Activated naive CD4-positive, alpha-beta T cell treated with anti-CD3 and anti-CD28 coated beads, Interleukin-2, amount 50 U/mL, for 24 hours (primary cell): ENCODE measurements around the gene MEGF10.

Source experiments
- H3K27ac Mint-ChIP-seq: one replicate; pipeline ENCODE4 v1.8.0; 2021; ENCODE audit warnings: mild to moderate bottlenecking, mixed read lengths
- H3K27me3 Mint-ChIP-seq: one replicate; pipeline ENCODE4 v1.8.0; 2021; ENCODE audit warnings: mixed read lengths
- H3K36me3 Mint-ChIP-seq: one replicate; pipeline ENCODE4 v1.8.0; 2021; ENCODE audit warnings: mixed read lengths
- H3K4me1 Mint-ChIP-seq: one replicate; pipeline ENCODE4 v1.8.0; 2021; ENCODE audit warnings: mixed read lengths
- H3K4me3 Mint-ChIP-seq: one replicate; pipeline ENCODE4 v1.8.0; 2021; ENCODE audit warnings: mild to moderate bottlenecking, mixed read lengths
- H3K9me3 Mint-ChIP-seq: one replicate; pipeline ENCODE4 v1.8.0; 2021; ENCODE audit warnings: mixed read lengths

The MEGF10 gene

DNA sequence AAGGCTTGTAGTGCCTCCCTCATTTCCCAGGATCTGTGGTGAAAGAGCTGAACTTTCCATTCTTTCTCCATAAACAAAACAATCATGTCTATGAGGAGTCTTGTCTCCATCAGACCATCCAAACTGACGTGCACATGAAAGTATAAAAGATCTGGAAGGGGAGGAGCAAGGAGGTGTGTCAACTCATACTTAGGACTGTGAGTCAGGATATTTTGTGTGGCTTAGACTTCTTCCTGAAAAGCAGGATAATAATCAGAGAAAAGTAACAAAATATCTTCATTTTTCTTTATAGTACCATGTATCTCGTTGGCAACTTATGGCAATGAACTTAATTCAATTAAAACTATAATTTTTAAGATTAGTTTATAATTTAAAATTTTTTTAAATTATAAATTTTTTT is 130.9 kb downstream of the MEGF10 start:
- H3K27ac Mint-ChIP-seq = no peak overlapping the region
- H3K36me3 Mint-ChIP-seq = no peaks in the 10 kb centered on the region
- no peak overlapping the region for H3K4me3 Mint-ChIP-seq
- peaks cover 2% of the 10 kb centered on the region for H3K27me3 Mint-ChIP-seq
- no peaks in the 10 kb centered on the region for H3K4me1 Mint-ChIP-seq
- no peaks in the 10 kb centered on the region for H3K9me3 Mint-ChIP-seq

DNA sequence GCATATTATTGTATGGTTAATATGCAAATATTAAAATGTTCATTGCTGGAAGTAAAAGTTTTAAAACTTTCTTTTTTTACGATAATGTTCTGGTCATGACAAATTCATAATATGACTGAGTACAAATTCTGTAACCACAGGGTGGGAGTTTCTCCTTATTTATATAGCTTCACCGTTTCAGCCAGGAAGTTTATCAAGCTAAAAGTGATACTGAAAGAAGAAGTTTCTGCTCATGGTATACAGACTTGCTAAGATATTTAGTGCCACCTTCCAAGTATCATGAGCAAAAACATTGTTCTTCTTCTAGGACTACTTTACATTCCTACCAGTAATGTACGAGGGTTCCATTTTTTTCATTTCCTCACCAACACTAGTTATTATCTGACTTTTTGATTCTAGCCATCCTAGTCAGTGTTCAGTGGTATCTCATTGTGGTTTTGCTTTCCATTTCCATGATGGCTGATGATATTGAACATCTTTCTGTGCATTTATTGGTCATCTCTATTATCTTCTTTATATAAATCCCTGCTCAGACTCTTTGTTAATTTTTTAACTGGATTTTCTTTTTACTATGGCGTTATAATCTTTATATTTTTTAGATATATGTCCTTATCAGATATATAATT is 132.7 kb downstream of the MEGF10 start:
- no peaks in the 10 kb centered on the region for H3K36me3 Mint-ChIP-seq
- no peaks in the 10 kb centered on the region for H3K9me3 Mint-ChIP-seq
- H3K4me3 Mint-ChIP-seq = no peak overlapping the region
- H3K27me3 Mint-ChIP-seq = peaks cover 2% of the 10 kb centered on the region
- H3K4me1 Mint-ChIP-seq = no peaks in the 10 kb centered on the region
- H3K27ac Mint-ChIP-seq = no peak overlapping the region

DNA sequence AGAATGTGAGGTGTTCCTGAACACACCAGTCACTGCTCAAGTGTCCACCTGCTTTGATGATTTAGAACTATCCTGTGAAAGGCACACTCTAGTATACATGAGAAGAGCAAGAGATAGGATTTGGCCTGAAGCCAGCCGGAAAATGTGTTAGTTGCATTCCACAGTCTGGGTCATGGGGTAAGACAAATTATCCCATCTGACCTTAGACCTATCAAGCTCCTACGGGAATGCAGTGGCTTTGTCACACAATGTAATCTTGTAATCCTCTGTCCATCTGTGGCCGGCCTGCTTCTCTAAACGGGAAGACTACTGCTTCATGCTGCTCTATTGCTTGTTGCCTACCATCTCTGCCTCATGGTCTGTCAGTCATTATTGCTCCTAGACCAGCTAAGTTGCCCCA is 134.4 kb downstream of the MEGF10 start:
- H3K9me3 Mint-ChIP-seq = no peaks in the 10 kb centered on the region
- H3K4me3 Mint-ChIP-seq = no peak overlapping the region
- H3K36me3 Mint-ChIP-seq = no peaks in the 10 kb centered on the region
- no peak overlapping the region for H3K27ac Mint-ChIP-seq
- peaks cover 2% of the 10 kb centered on the region for H3K27me3 Mint-ChIP-seq
- H3K4me1 Mint-ChIP-seq = no peaks in the 10 kb centered on the region

DNA sequence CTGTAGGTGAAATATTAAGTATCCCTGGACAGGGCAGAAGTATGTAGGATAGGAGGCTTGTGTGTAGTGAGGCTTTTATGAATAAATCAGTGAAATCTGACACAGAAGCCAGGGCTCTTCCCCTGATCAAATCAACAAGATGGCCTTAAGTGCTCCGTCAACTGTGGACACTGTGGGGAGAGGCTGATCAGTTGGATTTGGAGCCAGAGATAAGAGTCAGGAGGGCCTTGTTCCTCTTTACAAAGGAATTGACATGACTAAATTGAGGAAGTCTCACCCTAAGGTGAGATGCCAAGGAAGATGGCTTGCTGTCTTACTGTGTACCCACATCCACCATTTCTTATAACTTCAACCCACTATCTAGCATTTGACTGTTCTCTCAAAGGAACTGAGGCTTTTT is 135.3 kb downstream of the MEGF10 start:
- H3K27me3 Mint-ChIP-seq = peaks cover 2% of the 10 kb centered on the region

DNA sequence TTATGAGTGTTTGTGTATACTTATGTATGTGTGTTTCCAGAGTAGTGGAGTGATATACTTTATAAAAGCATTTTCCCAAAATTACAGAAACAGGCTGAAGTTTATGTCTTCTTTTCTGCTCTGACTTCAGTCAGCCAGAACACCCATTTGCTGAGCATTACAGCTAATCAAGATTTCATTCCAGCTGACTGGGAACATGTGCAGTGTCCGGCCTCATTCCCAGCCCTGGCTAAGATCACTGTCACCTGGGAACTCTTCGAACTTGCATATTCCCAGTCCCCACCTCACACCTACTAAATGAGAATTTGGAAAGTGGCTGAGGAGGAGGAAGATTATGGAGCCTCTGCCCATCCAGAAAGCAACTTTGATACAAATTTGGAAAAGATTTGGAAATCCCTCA is 136.1 kb downstream of the MEGF10 start:
- Mint-ChIP-seq H3K9me3 (no peaks in the 10 kb centered on the region), H3K4me1 (no peaks in the 10 kb centered on the region), H3K36me3 (no peaks in the 10 kb centered on the region), H3K27ac (no peak overlapping the region), H3K27me3 (peaks cover 2% of the 10 kb centered on the region), H3K4me3 (no peak overlapping the region)

More for the DNA sequence above, 135.3 kb downstream of the MEGF10 start:
- no peak overlapping the region for H3K27ac Mint-ChIP-seq
- no peaks in the 10 kb centered on the region for H3K9me3 Mint-ChIP-seq
- no peaks in the 10 kb centered on the region for H3K36me3 Mint-ChIP-seq
- H3K4me3 Mint-ChIP-seq = no peak overlapping the region
- H3K4me1 Mint-ChIP-seq = no peaks in the 10 kb centered on the region

DNA sequence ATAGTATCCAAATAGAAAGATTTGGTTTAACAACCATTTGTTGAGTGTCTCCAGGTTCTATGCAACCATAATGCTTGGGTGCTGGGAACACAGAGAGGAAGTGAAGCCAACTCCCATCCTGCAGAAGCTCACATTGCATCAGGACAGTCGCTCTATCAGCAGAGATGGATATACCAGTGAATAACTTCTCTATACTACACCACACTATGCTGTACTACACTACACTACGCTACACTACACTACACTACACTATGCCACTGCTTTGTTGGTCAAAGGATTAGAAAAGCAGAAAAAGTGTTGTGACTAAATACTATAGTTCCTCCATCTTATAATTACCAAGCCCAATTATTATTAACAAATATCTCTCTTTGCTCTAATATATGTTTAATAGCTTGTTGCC is 137.7 kb downstream of the MEGF10 start:
- Mint-ChIP-seq H3K36me3 (no peaks in the 10 kb centered on the region), H3K27ac (no peak overlapping the region), H3K4me3 (no peak overlapping the region), H3K9me3 (no peaks in the 10 kb centered on the region), H3K4me1 (no peaks in the 10 kb centered on the region), H3K27me3 (peaks cover 2% of the 10 kb centered on the region)

DNA sequence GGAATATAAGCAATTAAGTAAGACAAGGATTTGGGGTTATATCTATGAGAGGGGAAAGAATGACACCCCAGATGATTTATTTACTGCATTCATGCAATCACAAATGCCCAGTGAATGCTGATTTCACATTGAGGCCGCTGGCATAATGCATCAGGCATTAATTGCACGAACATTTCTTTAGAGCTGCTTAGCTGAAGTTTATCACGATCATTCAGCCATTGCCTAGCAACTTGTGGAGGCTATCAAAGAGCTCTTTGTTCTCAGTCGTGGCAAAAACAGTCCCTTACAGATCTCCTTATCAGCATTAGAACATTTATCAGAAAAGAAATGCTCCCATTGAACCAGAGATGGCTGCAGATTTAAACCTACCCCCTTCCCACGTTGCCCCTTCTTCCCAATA is 138.2 kb downstream of the MEGF10 start:
- Mint-ChIP-seq H3K36me3 (no peaks in the 10 kb centered on the region), H3K9me3 (no peaks in the 10 kb centered on the region), H3K27me3 (peaks cover 2% of the 10 kb centered on the region), H3K4me3 (no peak overlapping the region), H3K27ac (no peak overlapping the region), H3K4me1 (no peaks in the 10 kb centered on the region)

DNA sequence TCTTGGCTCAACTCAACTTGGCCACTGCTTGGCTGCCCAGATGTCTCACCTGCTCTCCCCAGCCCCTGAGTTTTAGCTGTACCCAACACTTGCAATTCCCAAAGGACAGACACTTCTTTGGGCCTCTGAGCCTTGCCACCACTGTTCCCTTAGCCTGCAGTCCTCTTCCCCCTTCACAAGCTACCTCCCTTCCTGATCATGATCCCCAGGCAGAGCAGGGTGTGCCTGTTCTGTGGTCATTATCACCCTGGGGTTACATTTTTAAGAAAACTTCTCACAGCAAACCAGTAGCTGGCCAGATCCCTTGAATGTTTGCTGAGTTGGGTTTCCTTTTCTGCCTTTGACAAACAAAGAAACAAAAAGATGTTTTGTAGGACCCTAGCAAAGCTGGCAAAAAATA is 139.3 kb downstream of the MEGF10 start:
- Mint-ChIP-seq H3K27me3 (peaks cover 2% of the 10 kb centered on the region), H3K4me1 (no peaks in the 10 kb centered on the region), H3K36me3 (no peaks in the 10 kb centered on the region), H3K9me3 (no peaks in the 10 kb centered on the region), H3K27ac (no peak overlapping the region), H3K4me3 (no peak overlapping the region)

DNA sequence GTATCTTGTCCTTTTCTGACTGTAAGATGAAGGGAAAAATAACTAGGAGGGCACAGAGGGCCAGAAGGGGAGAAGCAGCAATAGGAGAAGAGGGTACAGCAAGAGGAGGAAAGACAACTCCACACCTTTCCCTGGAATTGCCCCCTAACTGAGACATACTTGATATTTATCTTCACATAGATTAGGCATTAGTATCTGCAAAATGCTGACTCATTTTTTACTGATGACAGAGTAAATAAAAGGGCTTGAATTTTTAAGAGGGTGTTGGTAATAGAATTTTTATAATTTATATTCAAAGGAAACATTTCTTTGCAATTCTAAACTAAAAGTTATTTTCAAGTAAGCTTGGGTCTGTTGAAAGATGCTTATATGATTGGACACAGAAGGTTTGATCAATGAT is 140.0 kb downstream of the MEGF10 start:
- Mint-ChIP-seq H3K27ac (no peak overlapping the region), H3K27me3 (no peaks in the 10 kb centered on the region), H3K4me3 (no peak overlapping the region)

DNA sequence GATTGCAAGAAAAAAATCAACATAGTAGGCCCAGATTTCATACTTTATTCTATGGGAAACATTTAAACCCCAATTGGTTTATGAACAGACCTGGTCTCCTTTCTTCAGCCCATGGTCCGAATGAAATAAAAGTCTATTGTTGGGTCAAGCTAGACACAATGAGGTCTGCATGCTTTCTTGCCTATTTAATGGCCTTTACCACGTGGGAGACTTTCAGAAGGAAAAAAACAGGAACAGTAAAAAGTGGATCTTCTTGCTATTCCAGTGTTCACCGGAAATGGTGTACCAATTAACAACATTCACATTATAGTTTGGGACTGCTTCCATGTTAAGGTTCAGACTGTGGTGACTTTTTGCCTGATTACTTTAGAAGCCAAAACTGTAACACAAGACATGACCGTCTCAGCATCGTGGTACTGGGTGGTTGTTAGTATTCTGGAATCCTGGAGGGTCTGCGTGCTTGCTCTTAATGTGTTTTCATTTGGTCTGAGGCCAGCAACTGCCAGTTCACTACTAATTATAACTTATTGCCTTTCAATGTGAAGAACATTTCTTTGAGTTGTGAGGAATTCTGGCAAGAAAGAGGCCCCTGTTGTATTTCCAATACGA is 141.5 kb downstream of the MEGF10 start:
- Mint-ChIP-seq H3K27me3 (no peaks in the 10 kb centered on the region), H3K9me3 (no peaks in the 10 kb centered on the region), H3K4me1 (no peaks in the 10 kb centered on the region), H3K36me3 (no peaks in the 10 kb centered on the region), H3K27ac (no peak overlapping the region), H3K4me3 (no peak overlapping the region)

More for the DNA sequence above, 140.0 kb downstream of the MEGF10 start:
- H3K36me3 Mint-ChIP-seq = no peaks in the 10 kb centered on the region
- no peaks in the 10 kb centered on the region for H3K4me1 Mint-ChIP-seq
- no peaks in the 10 kb centered on the region for H3K9me3 Mint-ChIP-seq

DNA sequence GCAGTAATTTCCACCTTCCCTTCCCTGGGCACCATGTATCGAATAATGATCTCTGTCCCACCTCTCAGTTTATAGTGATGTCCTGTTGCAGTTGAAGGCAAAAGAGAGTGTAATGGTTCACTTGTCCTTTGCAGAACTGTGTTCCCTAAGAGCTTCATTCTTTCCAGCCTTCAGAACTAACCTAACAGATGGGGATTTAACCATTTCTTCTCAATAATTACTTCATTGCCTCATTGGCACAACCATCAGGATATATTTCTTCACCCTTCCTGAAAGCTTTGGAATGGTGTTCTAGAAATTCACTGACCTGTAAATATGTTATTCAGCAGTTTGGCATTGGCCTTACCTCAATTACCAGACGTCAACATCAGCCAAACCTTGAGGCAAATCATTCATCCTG is 142.9 kb downstream of the MEGF10 start:
- no peak overlapping the region for H3K4me3 Mint-ChIP-seq
- H3K4me1 Mint-ChIP-seq = no peaks in the 10 kb centered on the region
- no peaks in the 10 kb centered on the region for H3K36me3 Mint-ChIP-seq
- H3K27me3 Mint-ChIP-seq = no peaks in the 10 kb centered on the region
- H3K27ac Mint-ChIP-seq = no peak overlapping the region
- no peaks in the 10 kb centered on the region for H3K9me3 Mint-ChIP-seq

DNA sequence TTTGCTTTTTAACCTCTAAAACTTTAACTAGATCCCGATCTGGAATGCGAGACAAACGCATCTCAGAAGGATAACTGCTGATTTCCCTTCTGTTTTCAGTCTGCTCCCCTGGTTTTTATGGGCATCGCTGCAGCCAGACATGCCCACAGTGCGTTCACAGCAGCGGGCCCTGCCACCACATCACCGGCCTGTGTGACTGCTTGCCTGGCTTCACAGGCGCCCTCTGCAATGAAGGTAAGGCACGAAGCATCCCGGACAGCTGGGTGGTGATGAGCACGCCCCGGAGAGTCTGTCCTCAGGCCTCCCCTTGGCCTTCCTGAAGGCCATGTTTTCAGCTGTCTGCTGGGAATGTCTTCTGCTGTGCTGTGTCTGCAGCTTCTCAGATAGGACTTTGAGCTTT is 144.0 kb downstream of the MEGF10 start:
- H3K27ac Mint-ChIP-seq = no peak overlapping the region
- H3K4me1 Mint-ChIP-seq = no peaks in the 10 kb centered on the region
- no peaks in the 10 kb centered on the region for H3K9me3 Mint-ChIP-seq
- no peak overlapping the region for H3K4me3 Mint-ChIP-seq
- H3K36me3 Mint-ChIP-seq = no peaks in the 10 kb centered on the region
- H3K27me3 Mint-ChIP-seq = peaks cover 1% of the 10 kb centered on the region

DNA sequence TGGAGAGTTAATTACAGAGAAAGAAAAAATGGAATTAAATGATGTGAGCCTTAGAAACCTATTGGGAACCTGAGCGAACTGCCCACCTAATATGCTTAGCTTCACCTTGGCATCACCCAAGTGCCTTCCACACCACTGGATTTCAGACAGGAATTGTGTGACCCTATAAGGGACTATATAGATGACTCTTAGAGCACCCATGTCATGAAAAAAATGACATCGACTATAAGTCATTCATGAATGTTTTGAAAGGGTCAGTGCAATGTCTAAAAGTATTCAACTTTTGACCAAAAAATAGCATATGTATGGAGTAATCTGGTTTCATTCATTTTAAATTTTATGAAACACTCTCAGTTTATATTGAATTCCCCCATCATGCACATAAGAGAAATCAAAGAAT is 145.2 kb downstream of the MEGF10 start:
- no peaks in the 10 kb centered on the region for H3K4me1 Mint-ChIP-seq
- H3K27ac Mint-ChIP-seq = no peak overlapping the region
- H3K4me3 Mint-ChIP-seq = no peak overlapping the region
- H3K9me3 Mint-ChIP-seq = no peaks in the 10 kb centered on the region
- H3K36me3 Mint-ChIP-seq = no peaks in the 10 kb centered on the region
- H3K27me3 Mint-ChIP-seq = peaks cover 1% of the 10 kb centered on the region

DNA sequence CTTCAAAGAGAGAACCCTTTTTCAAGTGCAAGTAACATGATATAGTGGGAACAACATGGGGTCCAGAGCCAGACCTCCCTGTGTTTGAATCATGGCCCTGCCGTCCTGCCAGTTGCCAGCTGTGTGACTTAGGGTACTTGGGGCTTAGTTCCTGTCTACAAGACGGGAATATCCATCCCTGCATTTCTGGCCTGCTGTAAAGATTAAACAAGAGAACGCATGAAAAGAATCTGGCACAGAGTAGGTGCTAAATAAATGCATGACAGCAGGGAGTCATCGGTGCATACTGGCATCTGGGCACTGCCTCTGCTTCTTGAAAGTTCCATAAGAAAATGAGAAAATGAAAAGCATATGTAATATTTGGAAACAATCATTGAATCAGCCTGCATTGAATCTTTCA is 149.0 kb downstream of the MEGF10 start:
- Mint-ChIP-seq H3K4me3 (no peak overlapping the region), H3K9me3 (no peaks in the 10 kb centered on the region), H3K36me3 (no peaks in the 10 kb centered on the region), H3K4me1 (no peaks in the 10 kb centered on the region), H3K27ac (no peak overlapping the region), H3K27me3 (peaks cover 7% of the 10 kb centered on the region)

DNA sequence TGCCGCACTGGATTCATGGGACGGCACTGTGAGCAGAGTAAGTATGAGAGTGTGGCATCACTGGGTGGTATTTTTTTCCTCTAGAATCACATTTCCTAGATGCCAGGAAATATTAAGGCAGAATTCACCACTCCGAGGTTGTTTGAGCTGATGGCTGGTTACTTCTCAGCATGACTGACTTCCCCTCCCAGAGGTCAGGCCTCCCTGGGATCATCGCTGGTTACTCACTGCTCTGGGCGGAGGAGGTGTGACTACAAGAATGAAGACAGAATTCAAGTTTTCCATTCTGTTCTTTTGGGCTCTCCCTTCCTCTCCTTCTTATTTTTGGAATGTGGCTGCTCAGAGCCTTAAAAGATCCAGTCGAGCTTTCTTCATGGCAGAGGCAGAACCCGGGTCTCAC is 150.2 kb downstream of the MEGF10 start:
- Mint-ChIP-seq H3K27ac (no peak overlapping the region), H3K9me3 (no peaks in the 10 kb centered on the region), H3K27me3 (peaks cover 7% of the 10 kb centered on the region), H3K4me1 (no peaks in the 10 kb centered on the region), H3K36me3 (no peaks in the 10 kb centered on the region), H3K4me3 (no peak overlapping the region)

DNA sequence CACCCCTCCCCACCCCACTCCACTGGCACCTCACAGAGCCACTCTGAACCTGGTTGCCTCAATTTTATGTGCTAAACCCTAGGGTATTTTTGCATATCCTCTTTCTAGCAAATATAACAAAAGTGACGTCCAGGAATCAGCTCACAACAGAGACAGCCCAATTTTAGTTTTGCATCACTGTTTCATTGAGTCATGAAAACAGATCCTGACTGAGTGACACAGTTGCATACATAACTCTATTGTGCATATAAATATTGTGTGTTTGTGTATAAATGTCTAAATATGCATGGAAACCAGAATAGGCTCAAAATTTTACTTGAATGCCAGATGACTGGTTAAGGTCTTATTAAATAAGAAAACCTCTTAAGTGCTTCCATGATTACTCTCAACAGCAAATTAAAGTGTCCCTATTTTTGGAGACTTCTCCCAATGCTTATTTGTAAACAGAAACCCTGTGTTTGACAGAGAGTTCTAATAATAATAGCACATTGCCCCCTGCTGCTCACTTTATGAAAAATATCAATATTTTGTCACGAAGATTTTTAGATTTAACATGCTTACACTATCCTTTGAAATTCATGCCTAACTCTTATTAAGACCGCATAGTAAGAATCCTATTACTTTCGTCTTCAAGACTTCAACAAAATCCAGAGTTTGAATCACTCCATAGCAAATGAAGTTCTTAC is 151.3 kb downstream of the MEGF10 start:
- no peak overlapping the region for H3K4me3 Mint-ChIP-seq
- no peak overlapping the region for H3K27ac Mint-ChIP-seq
- no peaks in the 10 kb centered on the region for H3K36me3 Mint-ChIP-seq
- H3K9me3 Mint-ChIP-seq = no peaks in the 10 kb centered on the region
- H3K4me1 Mint-ChIP-seq = no peaks in the 10 kb centered on the region
- H3K27me3 Mint-ChIP-seq = peaks cover 7% of the 10 kb centered on the region
